Lung (tissue), 12 donors: Measurements from ENCODE around the gene TRIM2. TPM values are rescaled to one million over a fixed set of nuclear protein-coding genes. Genes with fewer than 3 reads are reported as not detected.

Experiments used
- ATAC-seq: fragments of 200-7000 bp; cut with Tn5 transposase; one replicate; pipeline ENCODE4 v1.9.1; 2020; ENCODE audit warnings: moderate number of reproducible peaks; ENCODE audit not compliant: insufficient read depth, low FRiP score
- DNase-seq, 3 donors: peaks; one replicate each; pipeline ENCODE4 v3.0.0-alpha.2; 2013 to 2017
- H3K27ac ChIP-seq, 2 donors: one replicate each; pipeline ENCODE4 v1.5.1; 2013; ENCODE audit warnings: mild to moderate bottlenecking in 2 of 2, moderate library complexity in 2 of 2, control low read depth in 1 of 2, inconsistent platforms in 1 of 2, low read depth in 1 of 2, low read length in 1 of 2
- H3K27me3 ChIP-seq, 3 donors: one replicate each; pipeline ENCODE4 v1.5.1; 2013; ENCODE audit warnings: low read length in 2 of 3; ENCODE audit not compliant: control insufficient read depth in 3 of 3, insufficient read depth in 3 of 3
- H3K36me3 ChIP-seq, 4 donors: one replicate each; pipeline ENCODE4 v1.5.1; 2013; ENCODE audit warnings: low read length in 4 of 4, mild to moderate bottlenecking in 1 of 4, moderate library complexity in 1 of 4; ENCODE audit not compliant: control insufficient read depth in 4 of 4, insufficient read depth in 4 of 4
- H3K4me1 ChIP-seq, 5 donors: one replicate each; pipeline ENCODE4 v1.5.1; 2013; ENCODE audit warnings: low read length in 5 of 5, mild to moderate bottlenecking in 2 of 5, moderate library complexity in 1 of 5; ENCODE audit not compliant: control insufficient read depth in 5 of 5, insufficient read depth in 5 of 5
- H3K4me3 ChIP-seq: one replicate; pipeline ENCODE4 v1.5.1; 2013; ENCODE audit warnings: mild to moderate bottlenecking, control low read depth, moderate library complexity
- H3K9ac ChIP-seq, 2 donors: one replicate each; pipeline ENCODE4 v1.5.1; 2013; ENCODE audit warnings: low read length in 2 of 2, control low read depth in 1 of 2; ENCODE audit not compliant: insufficient read depth in 1 of 2
- H3K9me3 ChIP-seq, 4 donors: one replicate each; pipeline ENCODE4 v1.5.1; 2013; ENCODE audit warnings: low read length in 3 of 4, mild to moderate bottlenecking in 1 of 4, moderate library complexity in 1 of 4; ENCODE audit not compliant: control insufficient read depth in 4 of 4, insufficient read depth in 3 of 4
- WGBS, 2 donors: extraction: QIAGEN DNeasy Blood & Tissue Kit; methylation state at CpG; one replicate each; pipeline ENCODE4 v1.1.7; 2013; 5-methylcytosine and 5-hydroxymethylcytosine counted together
- polyA plus RNA-seq, 2 donors: library from polyadenylated mRNA; stranded (reverse); fragments of 200-250 nt; gene quantifications; one replicate each; pipeline ENCODE4 v1.2.1, GENCODE V29; 2013
- total RNA-seq, 2 donors: library from RNA; depleted of rRNA in 1 of 2; stranded (reverse); fragments of >200 nt in 1 of 2; gene quantifications; one replicate each; pipeline ENCODE4 v1.2.1, GENCODE V29; 2014 to 2021
- TF ChIP-seq, protein P1 (sequence below): IDR thresholded peaks from 2 replicates; pipeline ENCODE4 v1.5.1; 2012; ENCODE audit warnings: mild to moderate bottlenecking; ENCODE audit errors: control extremely low read depth, extremely low read depth
- donor health status: control.
- donor health status: control.
- donor health status: Bipolar disorder and iron deficiency.
- donor health status: healthy.
- donor health status: DM: yes; HTN: yes; CAD: no.

TRIM2 gene
- total and polyA plus RNA-seq, 4 donors = 9.1 to 74.0 (median 38.1) TPM

DNA sequence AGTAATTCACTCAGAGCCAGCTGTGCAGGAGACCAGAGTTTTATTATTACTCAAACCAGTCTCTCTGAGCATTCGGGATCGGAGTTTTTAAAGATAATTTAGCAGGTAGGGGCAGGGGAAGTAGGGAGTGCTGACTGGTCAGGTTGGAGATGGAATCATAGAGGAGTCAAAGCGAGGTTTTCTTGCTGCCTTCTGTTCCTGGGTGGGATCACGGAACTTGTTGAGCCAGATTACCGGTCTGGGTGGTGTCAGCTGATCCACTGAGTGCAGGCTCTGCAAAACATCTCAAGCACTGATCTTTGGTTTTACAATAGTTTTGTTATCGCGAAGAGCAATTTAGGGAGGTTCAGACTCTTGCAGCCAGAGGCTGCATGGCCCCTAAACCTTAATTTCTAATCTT is 63.6 kb downstream of the TRIM2 start:
- Histone ChIP-seq H3K9ac (no peak overlapping the region), H3K4me1 (peaks cover 0 to 14% (median 4%) of the 10 kb centered on the region in 5 donors), H3K27me3 (no peaks in the 10 kb centered on the region), H3K27ac (no peak overlapping the region), H3K36me3 (peaks cover 0 to 11% (median 2%) of the 10 kb centered on the region in 4 donors), H3K9me3 (no peaks in the 10 kb centered on the region), H3K4me3 (no peak overlapping the region)
- no peak for ATAC-seq
- peak in 1 of 3 donors; percentile 24 for DNase-seq
- 74 to 93% methylated on average over 7 of the region's 7 CpGs for WGBS, 2 donors
- TF ChIP-seq, protein P1, sequence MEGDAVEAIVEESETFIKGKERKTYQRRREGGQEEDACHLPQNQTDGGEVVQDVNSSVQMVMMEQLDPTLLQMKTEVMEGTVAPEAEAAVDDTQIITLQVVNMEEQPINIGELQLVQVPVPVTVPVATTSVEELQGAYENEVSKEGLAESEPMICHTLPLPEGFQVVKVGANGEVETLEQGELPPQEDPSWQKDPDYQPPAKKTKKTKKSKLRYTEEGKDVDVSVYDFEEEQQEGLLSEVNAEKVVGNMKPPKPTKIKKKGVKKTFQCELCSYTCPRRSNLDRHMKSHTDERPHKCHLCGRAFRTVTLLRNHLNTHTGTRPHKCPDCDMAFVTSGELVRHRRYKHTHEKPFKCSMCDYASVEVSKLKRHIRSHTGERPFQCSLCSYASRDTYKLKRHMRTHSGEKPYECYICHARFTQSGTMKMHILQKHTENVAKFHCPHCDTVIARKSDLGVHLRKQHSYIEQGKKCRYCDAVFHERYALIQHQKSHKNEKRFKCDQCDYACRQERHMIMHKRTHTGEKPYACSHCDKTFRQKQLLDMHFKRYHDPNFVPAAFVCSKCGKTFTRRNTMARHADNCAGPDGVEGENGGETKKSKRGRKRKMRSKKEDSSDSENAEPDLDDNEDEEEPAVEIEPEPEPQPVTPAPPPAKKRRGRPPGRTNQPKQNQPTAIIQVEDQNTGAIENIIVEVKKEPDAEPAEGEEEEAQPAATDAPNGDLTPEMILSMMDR = no peak

GRCh38 chr4:153268295-153268694 is 64.1 kb downstream of the TRIM2 start:
- Histone ChIP-seq H3K9ac (no peak overlapping the region), H3K4me1 (peaks cover 0 to 14% (median 4%) of the 10 kb centered on the region in 5 donors), H3K36me3 (peaks cover 0 to 11% (median 2%) of the 10 kb centered on the region in 4 donors), H3K4me3 (no peak overlapping the region), H3K27ac (no peak overlapping the region), H3K9me3 (no peaks in the 10 kb centered on the region), H3K27me3 (no peaks in the 10 kb centered on the region)
- ATAC-seq (no peak), DNase-seq (no peak)
- 64 to 86% methylated on average over 4 of the region's 4 CpGs for WGBS, 2 donors
- TF ChIP-seq, protein P1 = no peak

DNA sequence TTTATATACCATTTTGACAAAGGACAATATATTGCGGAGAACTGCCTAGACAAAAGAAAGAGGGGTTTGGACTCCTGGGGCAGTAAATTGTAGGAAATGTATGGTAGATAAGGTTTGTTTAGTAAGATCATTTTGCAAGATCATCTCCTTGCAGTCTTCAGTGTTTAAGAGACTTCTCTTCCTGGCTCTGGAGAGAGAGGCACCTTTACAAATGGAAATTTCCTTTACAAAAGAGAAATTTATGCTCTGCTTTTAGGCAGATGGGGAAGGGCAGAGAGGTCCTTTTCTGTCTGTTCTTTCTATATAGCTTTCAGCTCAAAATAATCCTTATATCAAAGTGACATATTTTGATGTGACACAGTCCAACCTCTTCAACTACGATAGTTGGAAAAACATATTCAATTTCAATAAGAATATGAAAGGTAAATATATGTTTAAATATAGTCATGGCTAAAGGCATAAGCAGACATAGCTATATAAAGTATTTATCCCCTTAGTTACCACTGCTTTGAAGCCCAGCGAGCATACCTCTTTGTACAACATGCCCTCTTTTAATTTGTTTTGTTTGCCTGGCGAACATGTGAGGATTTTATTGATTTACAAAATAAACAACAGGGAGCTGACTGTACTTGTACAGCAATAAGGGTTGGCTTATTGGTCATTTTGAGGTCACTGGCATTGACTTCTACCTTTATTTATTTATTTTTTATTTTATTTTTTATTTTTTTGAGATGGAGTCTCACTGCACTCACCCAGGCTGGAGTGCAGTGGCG is 65.2 kb downstream of the TRIM2 start:
- Histone ChIP-seq H3K27ac (no peak overlapping the region), H3K27me3 (no peaks in the 10 kb centered on the region), H3K9ac (no peak overlapping the region), H3K9me3 (no peaks in the 10 kb centered on the region), H3K4me1 (peaks cover 0 to 14% (median 4%) of the 10 kb centered on the region in 5 donors), H3K36me3 (peaks cover 0 to 11% (median 4%) of the 10 kb centered on the region in 4 donors), H3K4me3 (no peak overlapping the region)
- 86 to 95% methylated on average over 5 of the region's 5 CpGs for WGBS, 2 donors
- TF ChIP-seq, protein P1 = no peak
- ATAC-seq (no peak), DNase-seq (no peak)

- Histone ChIP-seq H3K4me3 (no peak overlapping the region), H3K27ac (no peak overlapping the region), H3K9ac (no peak overlapping the region), H3K4me1 (peaks cover 0 to 14% (median 4%) of the 10 kb centered on the region in 5 donors), H3K36me3 (peaks cover 0 to 11% (median 4%) of the 10 kb centered on the region in 4 donors), H3K27me3 (no peaks in the 10 kb centered on the region), H3K9me3 (no peaks in the 10 kb centered on the region)
- TF ChIP-seq, protein P1 = no peak
- ATAC-seq = no peak
- WGBS, 2 donors = 86 to 95% methylated on average over 6 of the region's 6 CpGs
- DNase-seq = no peak
These were observed 66.1 kb downstream of the TRIM2 start for GRCh38 chr4:153270361-153270760.
